ENCODE data around the gene CCSER1.
"Not testable (repeated sequence)": the region's sequence is repeated elsewhere in the genome, so short reads cannot be mapped to it uniquely, and the experiment has no call there.

Gene CCSER1

GRCh38 chr4:91471280-91471679 lies 1344.1 kb downstream of the CCSER1 start:
- DNase-seq = peak; percentile 90

- peak; percentile 25 for DNase-seq
Observed at GRCh38 chr4:91472046-91472445, 1344.9 kb downstream of the CCSER1 start.

- DNase-seq = peak; percentile 60
Observed at GRCh38 chr4:91485415-91485814, 1358.2 kb downstream of the CCSER1 start.

DNA sequence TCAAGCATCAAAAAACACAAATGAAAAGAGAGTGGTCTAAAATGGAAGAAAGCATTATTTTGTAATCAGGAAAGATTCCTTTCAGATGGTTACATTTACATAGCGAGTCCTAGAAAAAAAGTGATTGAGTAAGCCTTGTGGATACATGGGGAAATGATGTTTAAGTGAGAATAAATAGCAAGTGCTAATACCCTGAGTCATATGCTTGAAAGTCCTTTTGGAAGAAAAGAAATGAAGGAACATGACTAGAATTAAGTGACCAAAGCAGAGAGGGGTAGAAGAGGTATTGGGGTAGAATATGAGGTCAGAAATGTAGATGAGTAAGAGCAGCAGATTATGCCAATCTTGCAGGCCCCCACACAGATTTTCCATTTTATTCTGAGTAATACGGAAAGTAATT lies 1361.8 kb downstream of the CCSER1 start:
- no peak for DNase-seq

DNA sequence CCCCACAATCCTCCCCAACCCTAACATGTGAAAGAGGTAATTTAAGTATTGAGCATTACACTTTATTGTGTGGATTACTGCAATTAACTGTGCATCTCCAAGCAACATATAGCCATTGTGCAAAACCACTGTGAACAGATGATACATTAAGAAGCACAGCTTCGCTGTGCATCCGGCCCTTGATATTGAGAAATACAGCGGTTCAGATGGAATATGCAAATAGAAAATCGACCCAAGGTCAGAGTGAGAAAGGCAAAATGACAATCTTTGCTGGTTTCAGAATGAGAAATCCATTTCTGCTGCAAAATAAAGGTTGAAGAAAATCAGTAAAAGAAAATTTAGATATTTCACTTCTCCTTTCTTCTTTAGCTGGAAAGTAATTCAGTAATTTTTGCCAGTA lies 1370.7 kb downstream of the CCSER1 start:
- peak; percentile 3 for DNase-seq

GRCh38 chr4:91502365-91502764 lies 1375.2 kb downstream of the CCSER1 start:
- no peak for DNase-seq

GRCh38 chr4:91513326-91513725 lies 1386.1 kb downstream of the CCSER1 start:
- DNase-seq = no peak

GRCh38 chr4:91519155-91519554 lies 1392.0 kb downstream of the CCSER1 start:
- no peak for DNase-seq

DNA sequence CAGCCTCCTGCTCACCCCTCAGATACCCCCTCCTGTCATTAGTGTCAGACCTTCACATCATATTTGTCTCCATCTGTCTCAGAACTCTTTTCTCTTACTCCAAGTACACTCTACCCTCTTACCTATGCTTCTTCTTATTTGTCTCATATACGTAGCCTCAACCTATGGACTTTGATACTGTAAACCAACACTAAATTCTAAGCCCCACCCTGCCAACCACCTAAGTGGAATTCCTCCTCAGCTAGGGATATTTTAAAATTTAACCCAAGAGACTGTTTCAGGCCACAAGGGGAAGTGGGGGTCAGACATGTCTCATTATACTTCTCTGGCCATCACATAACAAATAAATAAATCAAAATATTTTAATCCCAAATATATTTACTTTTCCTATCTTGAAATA lies 1398.4 kb downstream of the CCSER1 start:
- DNase-seq = no peak

DNA sequence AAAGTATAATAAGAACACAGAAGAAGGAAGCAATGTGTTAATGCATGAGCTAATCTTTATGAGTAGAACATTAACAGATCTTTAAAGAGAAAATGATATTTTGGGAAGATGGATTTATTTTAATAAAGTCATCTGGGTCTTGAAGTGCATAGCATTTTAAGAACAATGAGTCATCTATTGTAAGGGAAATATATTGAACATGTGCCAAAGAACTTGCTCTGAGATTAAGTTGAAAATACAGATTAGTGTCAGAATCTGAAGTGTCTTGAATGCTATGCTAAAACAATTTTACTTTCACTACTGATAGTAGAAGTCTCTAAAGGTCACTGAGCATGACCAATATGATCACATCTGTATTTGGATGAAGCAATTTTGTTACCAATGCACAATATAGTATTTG lies 1399.9 kb downstream of the CCSER1 start:
- DNase-seq = no peak

DNA sequence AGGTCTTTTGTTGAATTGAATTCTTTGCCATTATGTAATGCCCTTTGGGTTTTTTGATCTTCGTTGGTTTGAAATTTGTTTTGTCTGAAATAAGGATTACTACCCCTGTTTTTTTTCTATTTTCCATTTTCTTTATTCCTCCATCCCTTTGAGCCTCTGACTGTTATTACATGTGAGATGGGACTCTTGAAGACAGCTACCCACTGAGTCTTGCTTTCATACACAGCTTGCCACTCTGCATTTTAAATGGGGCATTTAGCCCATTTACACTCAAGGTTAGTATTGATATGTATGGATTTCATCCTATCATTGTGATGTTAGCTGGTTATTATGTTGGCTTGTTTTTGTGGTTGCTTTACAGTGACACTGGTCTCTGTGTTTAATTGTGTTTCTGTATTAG lies 1440.4 kb downstream of the CCSER1 start:
- no peak for DNase-seq

GRCh38 chr4:91577864-91578263 lies 1450.7 kb downstream of the CCSER1 start:
- no peak for DNase-seq

GRCh38 chr4:91590260-91590659 lies 1463.1 kb downstream of the CCSER1 start:
- no peak for DNase-seq

DNA sequence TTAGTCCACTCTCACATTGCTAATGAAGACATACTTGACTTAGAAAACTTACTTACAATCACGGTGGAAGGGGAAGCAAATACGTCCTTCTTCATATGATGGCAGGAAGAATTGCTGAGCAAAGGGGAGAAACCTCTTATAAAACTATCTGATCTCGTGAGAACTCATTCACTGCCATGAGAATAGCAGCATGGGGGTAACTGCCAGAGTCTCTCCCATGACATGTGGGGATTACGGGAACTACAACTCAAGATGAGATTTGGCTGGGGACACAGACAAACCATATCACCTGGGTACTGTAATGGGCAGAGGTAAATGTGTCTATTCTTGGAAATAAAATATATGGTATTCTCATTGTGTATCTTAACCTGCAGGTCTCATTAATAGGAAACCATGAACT lies 1464.9 kb downstream of the CCSER1 start:
- DNase-seq = no peak

GRCh38 chr4:91596718-91597117 lies 1469.5 kb downstream of the CCSER1 start:
- no peak for DNase-seq

DNA sequence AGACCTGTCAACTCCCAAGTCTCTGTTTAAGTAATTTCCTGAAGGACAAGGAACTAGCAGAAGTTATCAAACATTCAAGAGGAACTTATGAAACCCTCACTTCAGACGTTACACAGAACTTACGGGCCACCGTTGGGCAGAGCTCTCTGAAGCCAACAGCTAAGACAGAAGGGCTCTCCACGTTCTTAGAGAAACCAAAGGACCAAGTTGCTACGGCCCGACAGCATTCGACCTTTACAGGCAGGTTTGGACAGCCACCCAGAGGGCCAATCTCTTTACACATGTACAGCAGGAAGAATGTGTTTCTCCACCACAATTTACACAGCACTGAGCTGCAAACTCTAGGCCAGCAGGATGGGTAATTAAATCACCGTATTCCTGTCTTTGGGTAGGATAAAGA lies 1471.5 kb downstream of the CCSER1 start:
- no peak for DNase-seq

- DNase-seq = no peak
Observed at GRCh38 chr4:91600301-91600700, 1473.1 kb downstream of the CCSER1 start.

- no peak for DNase-seq
Observed at GRCh38 chr4:91601401-91601800, 1474.2 kb downstream of the CCSER1 start.

DNA sequence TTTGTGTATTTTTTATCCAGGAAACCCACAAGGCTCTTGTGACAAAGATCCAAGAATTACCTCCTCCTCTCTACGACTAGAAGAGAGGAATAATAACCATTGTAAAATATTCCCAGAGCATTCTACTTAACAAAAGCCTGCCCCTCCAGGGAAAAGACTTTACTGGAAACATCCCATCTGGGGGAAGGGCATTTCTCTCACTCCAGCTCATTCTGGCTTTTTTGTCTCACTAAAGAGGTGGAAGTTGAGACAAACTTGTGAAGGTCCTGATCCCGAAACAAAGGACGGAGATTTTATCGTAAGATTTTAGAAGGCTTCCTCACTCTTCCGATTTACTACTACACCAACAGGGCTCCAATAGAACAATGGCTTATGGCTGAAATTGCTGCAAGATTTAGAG lies 1484.6 kb downstream of the CCSER1 start:
- DNase-seq = no peak

- no peak for DNase-seq
Observed at GRCh38 chr4:91620952-91621351, 1493.8 kb downstream of the CCSER1 start.

DNA sequence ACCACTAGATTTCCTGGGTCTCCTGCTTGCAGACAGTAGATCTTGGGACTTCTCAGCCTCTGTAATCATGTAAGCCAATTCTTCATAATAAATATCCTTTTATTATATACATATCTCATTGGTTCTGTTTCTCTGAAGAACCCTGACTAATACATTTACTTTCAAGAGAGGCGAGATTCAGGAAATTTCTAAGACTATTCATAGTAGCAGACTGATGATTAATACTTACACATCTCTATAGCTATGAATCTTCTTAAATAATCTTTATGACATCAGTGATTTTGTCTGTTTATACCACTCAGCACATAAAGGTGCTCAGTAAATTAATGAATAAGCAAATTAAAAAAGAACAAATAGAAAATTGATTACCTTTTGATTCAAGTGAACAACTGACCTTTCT lies 1494.3 kb downstream of the CCSER1 start:
- no peak for DNase-seq

- peak; percentile 7 for DNase-seq
Observed at GRCh38 chr4:91622925-91623602, 1495.9 kb downstream of the CCSER1 start.

- not testable (repeated sequence) for DNase-seq
Observed at GRCh38 chr4:91623603-91623967, 1496.4 kb downstream of the CCSER1 start.

DNA sequence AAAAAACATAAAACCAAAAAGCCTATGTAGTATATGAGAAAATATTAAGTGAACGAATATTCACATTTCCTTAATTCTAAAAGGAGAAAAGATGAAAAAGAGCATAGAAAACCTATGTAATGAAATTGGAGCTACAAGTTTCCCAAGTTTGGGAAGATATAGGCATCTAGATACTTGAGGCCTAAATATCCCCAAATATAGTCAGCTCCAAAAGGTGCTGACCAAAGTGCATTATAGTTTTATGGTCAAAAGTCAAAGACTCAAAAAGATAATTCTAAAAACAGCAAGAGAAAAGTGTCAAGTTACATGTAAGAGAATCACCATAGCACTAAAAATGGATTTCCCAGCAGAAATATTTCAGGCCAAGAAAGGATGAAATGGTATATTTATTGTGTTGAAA lies 1502.9 kb downstream of the CCSER1 start:
- no peak for DNase-seq

GRCh38 chr4:91630764-91631163 lies 1503.6 kb downstream of the CCSER1 start:
- DNase-seq = no peak

DNA sequence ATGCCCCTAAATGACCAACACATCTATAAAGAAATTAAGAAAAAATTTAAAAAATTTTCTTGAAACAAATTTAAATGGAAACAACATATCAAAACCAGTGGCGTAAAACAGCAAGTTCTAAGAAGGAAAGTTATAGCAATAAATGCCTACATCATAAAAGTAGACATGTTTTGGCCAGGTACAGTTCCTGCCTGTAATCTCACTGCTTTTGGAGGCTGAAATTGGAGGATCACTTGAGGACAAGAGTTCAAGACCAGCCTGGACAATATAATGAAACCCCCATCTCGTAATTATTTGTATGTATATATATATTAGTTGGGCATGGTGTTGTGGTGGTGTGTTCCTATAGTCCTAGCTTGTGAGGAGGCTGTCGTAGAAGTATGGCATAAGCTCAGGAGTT lies 1504.1 kb downstream of the CCSER1 start:
- DNase-seq = no peak
